Loucy (cell line): Measurements from ENCODE around the gene SHROOM3.

Experiments used
- H2AFZ ChIP-seq: fragments of 200-600 bp; sonication (generic); 2 replicates; pipeline ENCODE4 v1.6.0; 2016; ENCODE audit warnings: antibody characterized with exemption, mild to moderate bottlenecking, low read length, moderate library complexity
- H3F3A ChIP-seq: fragments of 200-600 bp; 2 replicates; pipeline ENCODE4 v1.6.0; 2016; ENCODE audit warnings: antibody characterized with exemption, low read depth, mild to moderate bottlenecking
- H3K27me3 ChIP-seq: fragments of 200-600 bp; sonication (generic); 2 replicates; pipeline ENCODE4 v1.6.1; 2014; ENCODE audit warnings: low read length, mild to moderate bottlenecking; ENCODE audit not compliant: insufficient read depth, poor library complexity, severe bottlenecking
- H3K36me3 ChIP-seq: fragments of 200-600 bp; sonication (generic); 2 replicates; pipeline ENCODE4 v1.6.1; 2016; ENCODE audit warnings: low read length; ENCODE audit not compliant: insufficient read depth
- H3K4me1 ChIP-seq: fragments of 200-600 bp; sonication (generic); 2 replicates; pipeline ENCODE4 v1.5.1; 2014; ENCODE audit warnings: low read length, mild to moderate bottlenecking; ENCODE audit not compliant: insufficient read depth, poor library complexity, severe bottlenecking
- H3K4me2 ChIP-seq: fragments of 200-600 bp; sonication (generic); 2 replicates; pipeline ENCODE4 v1.6.0; 2014; ENCODE audit warnings: antibody characterized with exemption, low read length, low read depth, mild to moderate bottlenecking; ENCODE audit not compliant: poor library complexity, severe bottlenecking
- H3K4me3 ChIP-seq: fragments of 200-600 bp; sonication (generic); 2 replicates; pipeline ENCODE4 v1.5.1; 2014; ENCODE audit warnings: low read length, mild to moderate bottlenecking, mixed read lengths; ENCODE audit not compliant: poor library complexity, severe bottlenecking
- H3K79me2 ChIP-seq: fragments of 200-600 bp; sonication (generic); 2 replicates; pipeline ENCODE4 v1.6.1; 2014; ENCODE audit warnings: low read length; ENCODE audit not compliant: insufficient read depth
- H3K9ac ChIP-seq: fragments of 200-600 bp; sonication (generic); 2 replicates; pipeline ENCODE4 v1.6.0; 2014; ENCODE audit warnings: mild to moderate bottlenecking, low read depth, low read length, moderate library complexity; ENCODE audit not compliant: poor library complexity, severe bottlenecking
- H3K9me2 ChIP-seq: fragments of 200-600 bp; sonication (generic); replicated peaks from 2 replicates; pipeline ENCODE4 v1.6.1; 2016; ENCODE audit warnings: low read depth, low read length, mixed read lengths
- H3K9me3 ChIP-seq: fragments of 200-600 bp; sonication (generic); 2 replicates; pipeline ENCODE4 v1.6.1; 2014; ENCODE audit warnings: mild to moderate bottlenecking, antibody characterized with exemption, low read length, low read depth; ENCODE audit not compliant: insufficient read depth
- H4K20me1 ChIP-seq: fragments of 200-600 bp; sonication (generic); 2 replicates; pipeline ENCODE4 v1.6.0; 2014; ENCODE audit warnings: antibody characterized with exemption, low read length, mild to moderate bottlenecking; ENCODE audit not compliant: insufficient read depth, poor library complexity, severe bottlenecking
- CTCF ChIP-seq: fragments of 200-600 bp; sonication (generic); conservative IDR thresholded peaks from 2 replicates; pipeline ENCODE4 v1.5.1; 2014; ENCODE audit warnings: mild to moderate bottlenecking, antibody characterized with exemption, low read length
- EZH2phosphoT487 ChIP-seq: fragments of 200-600 bp; IDR thresholded peaks from 2 replicates; pipeline ENCODE4 v1.6.1; 2018; ENCODE audit warnings: antibody characterized with exemption, mild to moderate bottlenecking, moderate library complexity, borderline replicate concordance

The SHROOM3 gene

GRCh38 chr4:76692761-76693160 is 257.7 kb downstream of the SHROOM3 start:
- H3K79me2 ChIP-seq: no peaks in the 10 kb centered on the region
- no peaks in the 10 kb centered on the region for H3K27me3 ChIP-seq
- no peak overlapping the region for H3K4me3 ChIP-seq
- H3K9ac ChIP-seq: no peak overlapping the region
- no peaks in the 10 kb centered on the region for H3K36me3 ChIP-seq
- TF ChIP-seq CTCF (no peak), EZH2phosphoT487 (no peak)
- no peaks in the 10 kb centered on the region for H3K9me2 ChIP-seq
- no peaks in the 10 kb centered on the region for H3F3A ChIP-seq
- H4K20me1 ChIP-seq: no peaks in the 10 kb centered on the region
- no peak overlapping the region for H3K4me2 ChIP-seq
- no peaks in the 10 kb centered on the region for H3K9me3 ChIP-seq
- no peak overlapping the region for H2AFZ ChIP-seq
- H3K4me1 ChIP-seq: peaks cover 37% of the 10 kb centered on the region

- no peak overlapping the region for H3K4me2 ChIP-seq
- peaks cover 48% of the 10 kb centered on the region for H3K4me1 ChIP-seq
- H3K4me3 ChIP-seq: no peak overlapping the region
- no peak overlapping the region for H3K9ac ChIP-seq
- H3F3A ChIP-seq: no peaks in the 10 kb centered on the region
- H3K9me2 ChIP-seq: no peaks in the 10 kb centered on the region
- H3K9me3 ChIP-seq: no peaks in the 10 kb centered on the region
- no peaks in the 10 kb centered on the region for H3K27me3 ChIP-seq
- H2AFZ ChIP-seq: no peak overlapping the region
- no peaks in the 10 kb centered on the region for H4K20me1 ChIP-seq
- H3K79me2 ChIP-seq: no peaks in the 10 kb centered on the region
- TF ChIP-seq EZH2phosphoT487 (no peak), CTCF (no peak)
- no peaks in the 10 kb centered on the region for H3K36me3 ChIP-seq
Observed at GRCh38 chr4:76694056-76694455, 259.0 kb downstream of the SHROOM3 start.

- Histone ChIP-seq H3K79me2 (no peaks in the 10 kb centered on the region), H3K4me3 (no peak overlapping the region), H3K4me1 (peaks cover 37% of the 10 kb centered on the region), H3K9me2 (no peaks in the 10 kb centered on the region), H2AFZ (no peak overlapping the region), H3K27me3 (no peaks in the 10 kb centered on the region), H3K9me3 (no peaks in the 10 kb centered on the region), H4K20me1 (no peaks in the 10 kb centered on the region), H3K9ac (no peak overlapping the region), H3K36me3 (no peaks in the 10 kb centered on the region), H3K4me2 (no peak overlapping the region), H3F3A (no peaks in the 10 kb centered on the region)
- no peak for TF ChIP-seq EZH2phosphoT487
- TF ChIP-seq CTCF: no peak
Observed at GRCh38 chr4:76696109-76696508, 261.1 kb downstream of the SHROOM3 start.
